ENCODE data around the gene MGMT. TPM values are rescaled to one million over a fixed set of nuclear protein-coding genes. Genes with fewer than 3 reads are reported as not detected.

MGMT gene
- total and polyA plus RNA-seq, 4 donors = 28.2 to 79.1 (median 46.0) TPM

GRCh38 chr10:129745186-129745750, 278.2 kb downstream of the MGMT start:
- H3K4me3 ChIP-seq (ENCODE audit: low read depth in 1 of 3, low read length in 3 of 3) = no peak overlapping the region
- H3K9me3 ChIP-seq (ENCODE audit: control insufficient read depth in 4 of 4, low read length in 3 of 4) = peaks cover 0 to 12% (median 6%) of the 10 kb centered on the region in 4 donors
- no peak overlapping the region for H3K27ac ChIP-seq (ENCODE audit: low read depth in 1 of 2, low read length in 2 of 2)
- peaks cover 0 to 9% (median 5%) of the 10 kb centered on the region in 4 donors for H3K4me1 ChIP-seq (ENCODE audit: control insufficient read depth in 4 of 4, insufficient read depth in 4 of 4, low read length in 3 of 4)
- 65% methylated on average over 13 of the region's 13 CpGs for WGBS
- no peak for DNase-seq (ENCODE audit: low spot score)
- H3K36me3 ChIP-seq (ENCODE audit: control insufficient read depth in 4 of 4, insufficient read depth in 3 of 4, low read depth in 1 of 4, low read length in 3 of 4) = peaks cover 0 to 9% (median 0%) of the 10 kb centered on the region in 4 donors
- H3K9ac ChIP-seq (ENCODE audit: low read depth in 1 of 2, low read length in 2 of 2) = no peak overlapping the region
- no peaks in the 10 kb centered on the region for H3K27me3 ChIP-seq (ENCODE audit: control insufficient read depth in 4 of 4, insufficient read depth in 4 of 4, low read length in 3 of 4)
- TF ChIP-seq FOXA2 (IDR thresholded peaks at IDR 0.05) (no peak), HNF4A (conservative IDR thresholded peaks at IDR 0.05) (no peak), SP1 (IDR thresholded peaks at IDR 0.05) (no peak), EGR1 (IDR thresholded peaks at IDR 0.05; ENCODE audit: low read depth in 2 of 2) (no peak), RXRA (IDR thresholded peaks at IDR 0.05) (no peak), REST (IDR thresholded peaks at IDR 0.05) (no peak), YY1 (IDR thresholded peaks at IDR 0.05) (no peak), TAF1 (conservative IDR thresholded peaks at IDR 0.05) (no peak), GABPA (IDR thresholded peaks at IDR 0.05 in 1 of 2, conservative IDR thresholded peaks at IDR 0.05 in 1 of 2) (no peak), FOXA1 (IDR thresholded peaks at IDR 0.05) (no peak), CTCF (IDR thresholded peaks at IDR 0.05; ENCODE audit: low read depth, low read length, missing input control) (no peak)
- TF ChIP-seq, protein P1, sequence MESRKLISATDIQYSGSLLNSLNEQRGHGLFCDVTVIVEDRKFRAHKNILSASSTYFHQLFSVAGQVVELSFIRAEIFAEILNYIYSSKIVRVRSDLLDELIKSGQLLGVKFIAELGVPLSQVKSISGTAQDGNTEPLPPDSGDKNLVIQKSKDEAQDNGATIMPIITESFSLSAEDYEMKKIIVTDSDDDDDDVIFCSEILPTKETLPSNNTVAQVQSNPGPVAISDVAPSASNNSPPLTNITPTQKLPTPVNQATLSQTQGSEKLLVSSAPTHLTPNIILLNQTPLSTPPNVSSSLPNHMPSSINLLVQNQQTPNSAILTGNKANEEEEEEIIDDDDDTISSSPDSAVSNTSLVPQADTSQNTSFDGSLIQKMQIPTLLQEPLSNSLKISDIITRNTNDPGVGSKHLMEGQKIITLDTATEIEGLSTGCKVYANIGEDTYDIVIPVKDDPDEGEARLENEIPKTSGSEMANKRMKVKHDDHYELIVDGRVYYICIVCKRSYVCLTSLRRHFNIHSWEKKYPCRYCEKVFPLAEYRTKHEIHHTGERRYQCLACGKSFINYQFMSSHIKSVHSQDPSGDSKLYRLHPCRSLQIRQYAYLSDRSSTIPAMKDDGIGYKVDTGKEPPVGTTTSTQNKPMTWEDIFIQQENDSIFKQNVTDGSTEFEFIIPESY (IDR thresholded peaks at IDR 0.05) = no peak

GRCh38 chr10:129754211-129755050, 287.4 kb downstream of the MGMT start:
- peaks cover 0 to 3% (median 0%) of the 10 kb centered on the region in 4 donors for H3K36me3 ChIP-seq (ENCODE audit: control insufficient read depth in 4 of 4, insufficient read depth in 3 of 4, low read depth in 1 of 4, low read length in 3 of 4)
- H3K4me1 ChIP-seq (ENCODE audit: control insufficient read depth in 4 of 4, insufficient read depth in 4 of 4, low read length in 3 of 4) = peaks cover 21 to 63% (median 51%) of the 10 kb centered on the region in 4 donors
- peak; percentile 17 for DNase-seq (ENCODE audit: low spot score)
- peak overlapping the region; percentile 49 to 74 for H3K27ac ChIP-seq (ENCODE audit: low read depth in 1 of 2, low read length in 2 of 2)
- H3K9me3 ChIP-seq (ENCODE audit: control insufficient read depth in 4 of 4, low read length in 3 of 4) = peaks cover 0 to 3% (median 0%) of the 10 kb centered on the region in 4 donors
- WGBS = 84% methylated on average over 11 of the region's 11 CpGs
- TF ChIP-seq CTCF (IDR thresholded peaks at IDR 0.05; ENCODE audit: low read depth, low read length, missing input control) = peak; percentile 10
- no peak for TF ChIP-seq JUND (IDR thresholded peaks at IDR 0.05)
- TF ChIP-seq NR2F2 (IDR thresholded peaks at IDR 0.05) = no peak
- peak; percentile 19 to 45 for TF ChIP-seq RAD21 (IDR thresholded peaks at IDR 0.05)
- no peak overlapping the region for H3K9ac ChIP-seq (ENCODE audit: low read depth in 1 of 2, low read length in 2 of 2)
- no peaks in the 10 kb centered on the region for H3K27me3 ChIP-seq (ENCODE audit: control insufficient read depth in 4 of 4, insufficient read depth in 4 of 4, low read length in 3 of 4)
- H3K4me3 ChIP-seq (ENCODE audit: low read depth in 1 of 3, low read length in 3 of 3) = no peak overlapping the region

Data from liver (tissue), 9 donors.